GM12874 (cell line): ENCODE results near the gene TMPRSS3.

Experiments used
- TF ChIP-seq, protein P1 (sequence below): IDR thresholded peaks from 2 replicates; pipeline ENCODE4 v1.5.1; 2011; ENCODE audit warnings: low read depth, mild to moderate bottlenecking, control low read depth, low read length, moderate library complexity; ENCODE audit not compliant: insufficient read depth

TMPRSS3 gene

DNA sequence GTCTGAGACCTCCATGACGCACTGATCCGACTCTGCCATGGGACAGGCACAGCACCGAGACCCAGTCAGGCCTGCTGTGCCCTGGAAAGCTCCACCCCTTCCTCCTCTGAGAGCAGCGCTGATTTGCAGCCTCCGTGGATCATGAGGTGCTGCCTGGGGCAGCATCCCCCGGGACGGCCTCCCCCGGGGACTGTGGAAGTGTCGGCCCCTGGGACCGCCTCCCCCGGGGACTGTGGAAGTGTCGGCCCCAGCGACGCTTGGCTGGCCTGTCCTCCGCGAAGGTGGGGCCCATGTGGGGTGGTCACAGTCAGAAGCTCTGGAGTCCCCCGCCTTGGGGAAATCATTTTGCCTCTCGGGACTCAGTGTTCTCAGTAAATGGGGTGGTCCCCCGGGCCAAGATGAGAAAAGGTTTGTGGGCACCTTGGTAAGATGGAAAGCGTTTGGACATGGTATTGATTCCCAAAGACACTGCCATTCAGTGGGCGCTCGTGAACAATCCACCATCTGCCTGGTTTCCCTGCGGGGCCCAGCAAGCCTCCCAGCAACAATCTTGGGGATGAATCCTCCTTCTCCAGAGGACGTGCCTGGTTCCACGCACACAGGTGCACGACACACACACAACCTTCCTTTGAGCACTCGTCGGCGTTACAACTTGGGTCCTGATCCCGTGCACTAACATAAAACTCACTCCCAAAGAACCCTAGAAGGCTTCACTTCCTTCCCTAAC, 48.1 kb downstream of the TMPRSS3 start:
- TF ChIP-seq, protein P1, sequence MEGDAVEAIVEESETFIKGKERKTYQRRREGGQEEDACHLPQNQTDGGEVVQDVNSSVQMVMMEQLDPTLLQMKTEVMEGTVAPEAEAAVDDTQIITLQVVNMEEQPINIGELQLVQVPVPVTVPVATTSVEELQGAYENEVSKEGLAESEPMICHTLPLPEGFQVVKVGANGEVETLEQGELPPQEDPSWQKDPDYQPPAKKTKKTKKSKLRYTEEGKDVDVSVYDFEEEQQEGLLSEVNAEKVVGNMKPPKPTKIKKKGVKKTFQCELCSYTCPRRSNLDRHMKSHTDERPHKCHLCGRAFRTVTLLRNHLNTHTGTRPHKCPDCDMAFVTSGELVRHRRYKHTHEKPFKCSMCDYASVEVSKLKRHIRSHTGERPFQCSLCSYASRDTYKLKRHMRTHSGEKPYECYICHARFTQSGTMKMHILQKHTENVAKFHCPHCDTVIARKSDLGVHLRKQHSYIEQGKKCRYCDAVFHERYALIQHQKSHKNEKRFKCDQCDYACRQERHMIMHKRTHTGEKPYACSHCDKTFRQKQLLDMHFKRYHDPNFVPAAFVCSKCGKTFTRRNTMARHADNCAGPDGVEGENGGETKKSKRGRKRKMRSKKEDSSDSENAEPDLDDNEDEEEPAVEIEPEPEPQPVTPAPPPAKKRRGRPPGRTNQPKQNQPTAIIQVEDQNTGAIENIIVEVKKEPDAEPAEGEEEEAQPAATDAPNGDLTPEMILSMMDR: no peak

DNA sequence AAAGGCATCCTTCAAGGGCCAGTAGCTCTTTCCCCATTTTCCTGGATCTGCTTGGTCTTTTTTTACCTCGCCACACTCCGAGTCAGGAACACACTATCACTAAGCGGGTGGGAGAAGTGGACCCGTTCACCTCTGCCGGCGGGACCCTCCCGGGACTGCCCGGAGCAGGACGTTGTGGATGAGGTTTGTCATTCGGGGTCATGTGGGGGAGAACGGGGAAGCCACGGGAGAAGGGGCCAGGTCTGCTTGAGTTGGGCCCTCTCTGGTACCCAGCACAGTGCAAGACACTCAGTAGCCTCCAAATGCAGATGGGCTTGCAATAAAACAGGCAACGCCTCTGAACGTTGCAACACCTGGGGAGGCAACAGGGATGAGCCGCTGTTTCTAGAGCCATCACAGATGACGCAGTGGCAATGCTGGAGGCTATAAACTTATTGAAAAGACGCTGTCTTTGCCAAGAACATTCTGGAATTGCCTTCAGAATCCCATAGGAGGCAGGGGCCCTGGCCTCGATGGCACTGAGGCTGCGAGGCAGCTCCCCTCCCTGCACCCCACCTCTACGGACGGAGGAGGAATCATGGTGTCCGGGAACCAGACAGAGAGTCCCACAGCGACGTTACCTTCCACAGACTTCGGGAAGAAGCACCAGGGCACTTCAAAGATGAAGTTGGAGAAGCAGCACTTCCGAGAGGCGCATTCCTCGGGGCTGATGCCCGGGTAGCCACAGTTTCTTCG, 48.8 kb downstream of the TMPRSS3 start:
- TF ChIP-seq, protein P1: no peak

DNA sequence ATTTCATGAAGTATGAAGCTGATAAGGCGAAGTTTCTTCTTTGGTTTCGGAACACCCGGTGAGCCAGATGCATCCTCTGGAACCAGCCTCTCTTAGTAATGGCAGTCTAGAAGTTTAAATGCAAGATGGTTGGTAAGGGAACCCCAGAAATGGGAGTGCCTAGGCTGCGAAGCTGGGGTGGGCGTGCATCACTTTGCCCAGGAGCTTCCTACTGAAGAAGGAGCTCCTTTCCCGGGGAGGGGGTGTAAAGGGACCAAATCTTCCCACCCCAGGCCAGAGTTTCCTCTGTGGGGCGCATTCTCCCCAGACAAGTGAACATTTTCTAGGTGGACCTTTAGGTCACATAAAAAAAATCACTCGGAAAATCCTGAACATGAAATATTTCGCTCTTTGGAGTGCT, 49.4 kb downstream of the TMPRSS3 start:
- TF ChIP-seq, protein P1: no peak

DNA sequence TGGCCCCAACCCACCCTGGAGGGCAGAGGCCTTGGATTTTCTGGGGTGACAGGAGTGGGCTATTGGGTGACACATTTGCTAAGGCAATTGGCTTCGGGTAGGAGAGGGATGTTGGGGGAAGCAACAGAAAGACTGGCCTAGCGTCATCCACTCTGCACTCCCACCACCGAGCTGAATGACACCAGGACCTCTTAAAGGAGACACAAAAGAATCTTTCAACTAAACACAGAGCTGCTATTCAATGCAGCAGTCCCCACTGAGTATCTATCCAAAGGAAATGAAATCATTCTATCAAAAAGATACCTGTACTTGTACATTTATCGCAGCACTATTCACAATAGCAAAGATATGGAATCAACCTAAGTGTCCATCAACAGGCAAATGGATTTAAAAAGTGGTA, 51.2 kb downstream of the TMPRSS3 start:
- TF ChIP-seq, protein P1: no peak

DNA sequence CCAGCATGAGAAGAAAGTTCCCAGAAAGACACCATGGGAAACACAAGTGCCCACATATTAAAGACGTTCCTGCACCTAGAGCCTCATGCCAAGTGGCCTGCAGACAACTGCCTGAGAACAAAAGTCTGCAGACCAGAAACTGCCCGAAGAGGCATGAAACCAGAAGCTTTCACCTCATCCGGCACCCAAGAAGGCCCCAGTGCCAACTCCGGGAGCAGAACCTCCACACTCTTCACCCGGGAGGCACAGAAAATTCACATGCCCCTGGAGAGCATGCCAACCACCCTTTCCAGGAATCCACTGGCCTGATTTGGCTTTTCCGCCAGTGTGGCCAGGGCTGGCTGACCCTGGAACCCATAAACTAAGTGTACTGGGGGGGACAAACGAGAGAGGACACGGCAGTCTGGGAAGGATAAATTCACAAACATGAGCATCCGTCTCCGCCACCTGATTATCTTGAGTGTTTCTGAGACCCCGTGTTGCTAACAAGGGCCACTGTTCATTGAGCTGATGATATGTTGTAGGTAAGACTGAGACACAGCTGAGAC, 51.8 kb downstream of the TMPRSS3 start:
- TF ChIP-seq, protein P1: no peak

DNA sequence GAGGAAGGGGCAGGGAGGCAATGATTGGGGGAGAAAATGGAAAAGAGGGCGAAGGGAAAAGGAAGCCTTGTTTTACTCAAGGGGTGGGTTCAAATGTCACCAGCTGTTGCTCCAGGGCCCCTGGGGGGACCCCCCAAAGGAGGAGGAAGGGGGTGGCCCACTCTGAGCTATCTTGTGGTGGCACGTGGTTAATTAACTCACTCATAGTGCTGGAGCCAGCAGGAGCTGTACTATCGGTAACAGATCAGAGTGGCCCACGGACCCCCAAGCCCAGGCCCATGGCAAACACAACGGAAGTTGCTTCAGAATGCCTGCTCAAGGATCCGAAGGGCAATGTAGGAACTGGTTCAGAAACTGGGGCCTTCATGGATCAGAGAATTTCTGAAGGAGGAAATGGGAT, 52.3 kb downstream of the TMPRSS3 start:
- TF ChIP-seq, protein P1: no peak

DNA sequence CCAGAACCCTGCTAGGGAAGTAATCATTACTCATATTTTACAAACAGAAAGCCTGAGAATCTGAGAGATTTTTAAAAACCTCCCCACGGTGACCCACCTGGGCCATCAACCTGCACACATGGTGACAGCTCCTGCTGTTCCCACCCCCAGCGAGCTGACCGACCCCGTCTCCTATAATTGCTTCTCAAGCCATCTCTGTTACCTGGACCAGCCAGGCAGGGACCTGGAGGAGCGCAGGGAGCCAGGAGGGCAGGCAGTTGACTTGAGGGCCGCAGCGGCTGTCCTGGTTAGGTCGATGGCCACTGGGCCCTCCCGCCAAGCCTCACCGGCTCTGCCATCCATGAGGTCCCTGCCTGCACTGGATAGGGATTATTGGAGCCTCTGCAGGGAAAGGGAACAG, 52.8 kb downstream of the TMPRSS3 start:
- TF ChIP-seq, protein P1: no peak
